Kidney epithelial cell (primary cell): ENCODE data around the gene ETV3. TPM values are rescaled to one million over a fixed set of nuclear protein-coding genes. Genes with fewer than 3 reads are reported as not detected.

ENCODE experiments used
- DNase-seq: peaks from one replicate; pipeline ENCODE4 v3.0.0-alpha.2; 2010; ENCODE audit warnings: low read depth
- H3K27me3 ChIP-seq: 2 replicates; pipeline ENCODE4 v1.6.0; 2011; ENCODE audit warnings: low read length; ENCODE audit not compliant: control insufficient read depth, insufficient read depth
- H3K36me3 ChIP-seq: 2 replicates; pipeline ENCODE4 v1.5.1; 2011; ENCODE audit warnings: low read length; ENCODE audit not compliant: control insufficient read depth, insufficient read depth
- H3K4me3 ChIP-seq: 2 replicates; pipeline ENCODE4 v1.5.1; 2011; ENCODE audit warnings: low read depth, mild to moderate bottlenecking, control low read depth, low read length
- total RNA-seq: library from RNA; depleted of rRNA; stranded (reverse); fragments of >200 nt; gene quantifications from 2 replicates; pipeline ENCODE4 v1.2.3, GENCODE V29; 2015
- TF ChIP-seq, protein P1 (sequence below): IDR thresholded peaks from 2 replicates; pipeline ENCODE4 v1.5.1; 2011; ENCODE audit warnings: mild to moderate bottlenecking, moderate library complexity, low read length, control low read depth, inconsistent platforms; ENCODE audit not compliant: insufficient read depth, poor library complexity, severe bottlenecking

Gene ETV3
- total RNA-seq, 1 donor from 2014 or later, result 16.6 TPM

DNA sequence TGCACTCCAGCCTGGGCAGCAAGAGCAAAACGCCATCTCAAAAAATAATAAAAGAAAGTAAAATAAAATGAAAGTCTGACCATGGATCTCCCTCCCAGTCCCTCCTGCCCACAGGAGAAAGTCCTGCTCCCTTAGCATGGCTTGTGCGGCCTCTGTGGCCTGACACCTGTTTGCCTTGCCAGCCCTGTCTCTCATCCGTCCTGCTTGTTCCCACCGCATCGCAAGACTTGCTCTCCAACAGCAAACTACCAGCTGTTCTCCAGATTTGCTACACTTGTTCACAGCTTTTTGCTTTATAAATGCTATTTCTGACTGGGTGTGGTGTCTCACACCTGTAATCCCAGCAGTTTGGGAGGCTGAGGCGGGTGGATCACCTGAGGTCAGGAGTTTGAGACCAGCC is 41.3 kb downstream of the ETV3 start:
- no peak for DNase-seq
- Histone ChIP-seq H3K27me3 (no peaks in the 10 kb centered on the region), H3K36me3 (no peaks in the 10 kb centered on the region), H3K4me3 (no peak overlapping the region)
- TF ChIP-seq, protein P1, sequence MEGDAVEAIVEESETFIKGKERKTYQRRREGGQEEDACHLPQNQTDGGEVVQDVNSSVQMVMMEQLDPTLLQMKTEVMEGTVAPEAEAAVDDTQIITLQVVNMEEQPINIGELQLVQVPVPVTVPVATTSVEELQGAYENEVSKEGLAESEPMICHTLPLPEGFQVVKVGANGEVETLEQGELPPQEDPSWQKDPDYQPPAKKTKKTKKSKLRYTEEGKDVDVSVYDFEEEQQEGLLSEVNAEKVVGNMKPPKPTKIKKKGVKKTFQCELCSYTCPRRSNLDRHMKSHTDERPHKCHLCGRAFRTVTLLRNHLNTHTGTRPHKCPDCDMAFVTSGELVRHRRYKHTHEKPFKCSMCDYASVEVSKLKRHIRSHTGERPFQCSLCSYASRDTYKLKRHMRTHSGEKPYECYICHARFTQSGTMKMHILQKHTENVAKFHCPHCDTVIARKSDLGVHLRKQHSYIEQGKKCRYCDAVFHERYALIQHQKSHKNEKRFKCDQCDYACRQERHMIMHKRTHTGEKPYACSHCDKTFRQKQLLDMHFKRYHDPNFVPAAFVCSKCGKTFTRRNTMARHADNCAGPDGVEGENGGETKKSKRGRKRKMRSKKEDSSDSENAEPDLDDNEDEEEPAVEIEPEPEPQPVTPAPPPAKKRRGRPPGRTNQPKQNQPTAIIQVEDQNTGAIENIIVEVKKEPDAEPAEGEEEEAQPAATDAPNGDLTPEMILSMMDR, result no peak

DNA sequence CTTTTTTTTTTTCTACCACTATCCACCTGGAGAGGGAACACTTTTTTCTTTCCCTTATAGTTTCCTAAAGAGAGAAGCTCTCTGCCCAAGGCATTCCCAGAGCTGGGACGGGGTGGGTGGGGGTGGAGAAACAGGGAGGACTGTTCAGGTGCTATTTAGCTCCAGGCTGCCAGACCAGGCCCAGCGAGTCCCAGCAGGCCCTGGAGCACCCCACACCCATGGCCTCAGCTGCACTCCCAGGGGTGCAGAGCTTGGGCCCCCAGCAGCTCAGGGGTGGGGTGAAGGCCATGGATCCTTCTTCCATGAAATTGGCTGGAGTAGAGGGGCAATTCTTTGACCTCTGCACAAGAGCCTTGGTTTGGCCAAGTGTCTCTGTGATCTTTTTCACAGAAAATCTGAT is 42.6 kb downstream of the ETV3 start:
- no peak for DNase-seq
- Histone ChIP-seq H3K36me3 (no peaks in the 10 kb centered on the region), H3K4me3 (no peak overlapping the region), H3K27me3 (peaks cover 4% of the 10 kb centered on the region)
- TF ChIP-seq, protein P1, result no peak

DNA sequence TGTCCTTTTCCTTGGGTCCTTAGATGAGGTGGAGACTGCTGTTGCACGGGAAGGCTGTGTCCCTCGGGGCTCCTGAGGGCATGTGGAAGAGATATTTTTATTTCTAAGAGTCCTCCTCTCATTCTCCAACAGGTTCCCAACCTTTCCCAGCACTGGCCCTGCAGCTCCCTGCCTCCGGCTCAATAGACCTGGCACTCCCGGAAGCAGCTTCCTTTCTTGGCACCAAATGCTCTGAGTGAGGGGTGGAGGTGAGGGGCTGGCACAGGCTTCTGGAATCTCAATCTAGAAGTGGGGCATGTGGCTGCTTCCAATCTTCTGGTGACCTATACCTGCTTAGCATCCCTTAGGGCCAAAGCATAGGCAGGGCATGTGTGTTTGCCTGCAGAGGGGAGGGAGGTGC is 43.1 kb downstream of the ETV3 start:
- Histone ChIP-seq H3K36me3 (no peaks in the 10 kb centered on the region), H3K27me3 (peaks cover 4% of the 10 kb centered on the region), H3K4me3 (no peak overlapping the region)
- TF ChIP-seq, protein P1, result no peak
- DNase-seq, result no peak

DNA sequence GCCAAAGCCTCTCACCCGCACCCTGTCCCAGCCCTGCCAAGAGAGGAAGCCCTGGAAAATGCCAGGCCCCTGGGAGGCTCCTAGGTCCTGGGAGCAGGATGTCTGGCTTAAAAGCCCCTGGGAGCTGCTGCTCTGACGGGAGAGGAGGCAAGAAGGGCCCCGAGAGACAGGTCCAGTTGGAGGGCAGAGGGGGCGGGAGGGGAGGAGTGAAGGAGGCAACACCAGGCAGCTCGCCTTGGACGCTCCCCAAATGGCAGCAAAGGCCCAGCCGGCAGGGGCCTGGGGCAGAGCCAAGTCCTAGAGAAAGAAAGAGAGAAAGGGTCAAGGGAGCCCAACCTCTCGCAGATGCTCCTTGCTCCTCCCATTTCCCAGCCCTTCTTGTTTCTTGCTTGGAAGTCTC is 45.4 kb downstream of the ETV3 start:
- Histone ChIP-seq H3K27me3 (peaks cover 4% of the 10 kb centered on the region), H3K4me3 (no peak overlapping the region), H3K36me3 (no peaks in the 10 kb centered on the region)
- no peak for DNase-seq
- TF ChIP-seq, protein P1, result no peak

DNA sequence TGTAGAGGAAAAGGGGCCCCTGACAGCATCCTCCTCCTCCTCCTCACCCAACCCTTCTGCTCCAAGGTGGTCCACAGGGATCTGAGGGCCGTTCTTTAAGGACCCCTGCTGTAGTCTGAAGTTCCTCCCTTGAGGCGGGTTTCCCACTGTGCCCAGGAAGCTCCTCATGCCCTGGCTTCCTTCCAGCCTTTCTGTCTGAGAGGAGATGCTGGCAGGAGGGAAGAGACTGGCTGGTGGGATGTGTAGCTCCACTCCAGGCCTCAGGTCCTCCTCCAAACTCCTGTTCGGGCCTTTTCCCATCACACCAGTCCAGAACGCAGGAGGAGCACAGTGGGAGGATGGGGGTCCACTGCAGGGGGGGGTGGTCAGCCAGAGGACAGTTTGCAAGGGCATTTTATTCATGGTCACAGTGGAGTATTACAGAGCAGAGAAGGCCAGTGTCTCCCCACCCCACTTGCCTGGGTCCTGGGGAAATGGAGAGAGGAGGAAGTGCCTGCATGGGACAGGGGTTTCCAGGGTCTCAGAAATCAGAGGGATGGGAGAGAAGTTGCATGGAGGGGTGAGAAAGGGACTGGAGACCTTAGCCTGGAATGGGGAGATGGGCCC is 46.4 kb downstream of the ETV3 start:
- no peak for DNase-seq
- Histone ChIP-seq H3K27me3 (peaks cover 4% of the 10 kb centered on the region), H3K36me3 (no peaks in the 10 kb centered on the region), H3K4me3 (no peak overlapping the region)
- TF ChIP-seq, protein P1, result no peak

DNA sequence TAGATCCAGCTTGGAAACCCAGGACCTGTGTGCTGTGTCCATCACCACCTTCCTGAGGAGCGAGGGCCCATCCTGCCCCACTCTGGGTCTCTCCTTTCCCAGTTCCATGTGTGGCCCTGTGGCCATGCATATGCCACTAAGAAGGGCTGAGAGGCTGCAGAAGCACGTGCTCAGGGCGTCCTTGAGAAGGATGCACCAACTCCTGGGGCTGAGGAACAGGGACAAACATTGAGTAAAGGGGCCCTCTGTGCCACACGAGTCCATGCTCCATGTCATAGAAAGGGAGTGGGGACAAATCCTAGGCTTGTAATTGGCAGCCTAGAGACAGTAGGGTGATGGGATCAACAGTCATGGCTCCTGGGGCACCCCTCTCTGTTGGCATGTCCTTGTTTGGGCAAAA is 47.0 kb downstream of the ETV3 start:
- DNase-seq, result no peak
- TF ChIP-seq, protein P1, result no peak
- no peaks in the 10 kb centered on the region for H3K36me3 ChIP-seq
- no peak overlapping the region for H3K4me3 ChIP-seq
- H3K27me3 ChIP-seq, result peaks cover 4% of the 10 kb centered on the region
